SU-DHL-6 (cell line): ENCODE data around the gene IGSF10.

Source experiments
- H2AFZ ChIP-seq: fragments of 200-600 bp; sonication (generic); 2 replicates; pipeline ENCODE4 v1.6.1; 2014; ENCODE audit warnings: low read depth, mild to moderate bottlenecking, moderate library complexity, mixed read lengths, antibody characterized with exemption, low read length; ENCODE audit not compliant: severe bottlenecking
- H3F3A ChIP-seq: fragments of 200-600 bp; shearing (Covaris generic); 2 replicates; pipeline ENCODE4 v1.6.0; 2016; ENCODE audit warnings: antibody characterized with exemption, mild to moderate bottlenecking; ENCODE audit not compliant: insufficient read depth
- H3K27ac ChIP-seq: fragments of 200-600 bp; sonication (generic); 2 replicates; pipeline ENCODE4 v1.5.1; 2016; ENCODE audit warnings: low read depth, mild to moderate bottlenecking, low read length, moderate library complexity, mixed read lengths
- H3K27me3 ChIP-seq: fragments of 200-600 bp; sonication (generic), shearing (Covaris generic); 2 replicates; pipeline ENCODE4 v1.6.0; 2014; ENCODE audit warnings: mild to moderate bottlenecking, low read length
- H3K36me3 ChIP-seq: fragments of 200-600 bp; sonication (generic); 2 replicates; pipeline ENCODE4 v1.6.1; 2014; ENCODE audit warnings: mild to moderate bottlenecking, low read length, mixed read lengths
- H3K4me2 ChIP-seq: fragments of 300-600, 200-600 bp; shearing (Covaris generic), sonication (generic); 2 replicates; pipeline ENCODE4 v1.6.0; 2014; ENCODE audit warnings: low read length, low read depth, mild to moderate bottlenecking; ENCODE audit not compliant: poor library complexity, severe bottlenecking
- H3K4me3 ChIP-seq: fragments of 200-600 bp; sonication (generic); 2 replicates; pipeline ENCODE4 v1.5.1; 2014; ENCODE audit warnings: antibody characterized with exemption, low read length, mild to moderate bottlenecking, mixed read lengths; ENCODE audit not compliant: insufficient read depth, poor library complexity, severe bottlenecking
- H3K79me2 ChIP-seq: fragments of 200-600 bp; sonication (generic); 2 replicates; pipeline ENCODE4 v1.6.1; 2014; ENCODE audit warnings: mild to moderate bottlenecking, low read length, moderate library complexity; ENCODE audit not compliant: insufficient read depth
- H3K9ac ChIP-seq: fragments of 200-600 bp; sonication (generic); 2 replicates; pipeline ENCODE4 v1.7.0; 2014; ENCODE audit warnings: mild to moderate bottlenecking, low read length
- H3K9me2 ChIP-seq: fragments of 200-600 bp; sonication (generic); replicated peaks from 2 replicates; pipeline ENCODE4 v1.6.1; 2014; ENCODE audit warnings: low read length; ENCODE audit not compliant: insufficient read depth
- H3K9me3 ChIP-seq: fragments of 200-600 bp; sonication (generic); 2 replicates; pipeline ENCODE4 v1.6.1; 2014; ENCODE audit warnings: low read length, mixed read lengths; ENCODE audit not compliant: insufficient read depth
- H4K20me1 ChIP-seq: fragments of 200-600 bp; sonication (generic); 2 replicates; pipeline ENCODE4 v1.6.1; 2014; ENCODE audit warnings: low read depth, mild to moderate bottlenecking, antibody characterized with exemption, low read length, moderate library complexity, mixed read lengths
- CTCF ChIP-seq: fragments of 200-600 bp; sonication (generic); IDR thresholded peaks from one replicate; pipeline ENCODE4 v1.5.1; 2017; ENCODE audit warnings: antibody characterized with exemption, mild to moderate bottlenecking, low read length, moderate library complexity; ENCODE audit not compliant: insufficient read depth, poor library complexity, severe bottlenecking
- EZH2phosphoT487 ChIP-seq: fragments of 200-600 bp; sonication (generic), shearing (Covaris generic); conservative IDR thresholded peaks from 2 replicates; pipeline ENCODE4 v1.6.1; 2018; ENCODE audit warnings: mild to moderate bottlenecking, antibody characterized with exemption, low read length, moderate library complexity, mixed read lengths

Gene IGSF10

GRCh38 chr3:151483488-151483887 is 22.6 kb upstream of the IGSF10 start:
- H3K9me2 ChIP-seq = no peaks in the 10 kb centered on the region
- no peaks in the 10 kb centered on the region for H3K9me3 ChIP-seq
- no peaks in the 10 kb centered on the region for H3K36me3 ChIP-seq
- H3K79me2 ChIP-seq = no peaks in the 10 kb centered on the region
- H2AFZ ChIP-seq = no peak overlapping the region
- H3K9ac ChIP-seq = no peak overlapping the region
- H3K27ac ChIP-seq = no peak overlapping the region
- TF ChIP-seq CTCF (no peak), EZH2phosphoT487 (no peak)
- no peaks in the 10 kb centered on the region for H3F3A ChIP-seq
- H3K4me2 ChIP-seq = no peak overlapping the region
- H4K20me1 ChIP-seq = no peaks in the 10 kb centered on the region
- H3K4me3 ChIP-seq = no peak overlapping the region
- no peaks in the 10 kb centered on the region for H3K27me3 ChIP-seq

GRCh38 chr3:151480492-151480891 is 19.6 kb upstream of the IGSF10 start:
- Histone ChIP-seq H2AFZ (no peak overlapping the region), H3F3A (no peaks in the 10 kb centered on the region), H3K9me2 (no peaks in the 10 kb centered on the region), H3K4me3 (no peak overlapping the region), H3K4me2 (no peak overlapping the region), H3K9ac (no peak overlapping the region), H3K27me3 (no peaks in the 10 kb centered on the region), H3K27ac (no peak overlapping the region), H3K36me3 (no peaks in the 10 kb centered on the region), H3K79me2 (no peaks in the 10 kb centered on the region), H3K9me3 (no peaks in the 10 kb centered on the region), H4K20me1 (no peaks in the 10 kb centered on the region)
- TF ChIP-seq EZH2phosphoT487 (no peak), CTCF (no peak)

GRCh38 chr3:151479452-151479851 is 18.6 kb upstream of the IGSF10 start:
- no peaks in the 10 kb centered on the region for H3K27me3 ChIP-seq
- H3K9me3 ChIP-seq = no peaks in the 10 kb centered on the region
- H3F3A ChIP-seq = no peaks in the 10 kb centered on the region
- TF ChIP-seq EZH2phosphoT487 (no peak), CTCF (no peak)
- no peak overlapping the region for H3K27ac ChIP-seq
- H3K4me3 ChIP-seq = no peak overlapping the region
- H4K20me1 ChIP-seq = no peaks in the 10 kb centered on the region
- no peak overlapping the region for H3K4me2 ChIP-seq
- no peaks in the 10 kb centered on the region for H3K9me2 ChIP-seq
- H3K9ac ChIP-seq = no peak overlapping the region
- no peak overlapping the region for H2AFZ ChIP-seq
- H3K36me3 ChIP-seq = no peaks in the 10 kb centered on the region
- no peaks in the 10 kb centered on the region for H3K79me2 ChIP-seq

GRCh38 chr3:151478335-151478697 is 17.5 kb upstream of the IGSF10 start:
- H3K4me3 ChIP-seq = no peak overlapping the region
- no peaks in the 10 kb centered on the region for H3K27me3 ChIP-seq
- no peaks in the 10 kb centered on the region for H3K9me3 ChIP-seq
- no peaks in the 10 kb centered on the region for H3F3A ChIP-seq
- no peak overlapping the region for H3K9ac ChIP-seq
- no peak overlapping the region for H3K4me2 ChIP-seq
- no peaks in the 10 kb centered on the region for H3K9me2 ChIP-seq
- H3K27ac ChIP-seq = no peak overlapping the region
- H3K79me2 ChIP-seq = no peaks in the 10 kb centered on the region
- H2AFZ ChIP-seq = no peak overlapping the region
- no peaks in the 10 kb centered on the region for H3K36me3 ChIP-seq
- TF ChIP-seq CTCF = no peak
- TF ChIP-seq EZH2phosphoT487 = no peak
- H4K20me1 ChIP-seq = no peaks in the 10 kb centered on the region
